GM21367 (cell line): ENCODE measurements around the gene SLC16A8.

ENCODE experiments used
- ATAC-seq: cut with Tn5 transposase; IDR thresholded peaks from one replicate; pipeline ENCODE4 v1.9.1; 2021; ENCODE audit not compliant: unreplicated experiment

SLC16A8 gene

DNA sequence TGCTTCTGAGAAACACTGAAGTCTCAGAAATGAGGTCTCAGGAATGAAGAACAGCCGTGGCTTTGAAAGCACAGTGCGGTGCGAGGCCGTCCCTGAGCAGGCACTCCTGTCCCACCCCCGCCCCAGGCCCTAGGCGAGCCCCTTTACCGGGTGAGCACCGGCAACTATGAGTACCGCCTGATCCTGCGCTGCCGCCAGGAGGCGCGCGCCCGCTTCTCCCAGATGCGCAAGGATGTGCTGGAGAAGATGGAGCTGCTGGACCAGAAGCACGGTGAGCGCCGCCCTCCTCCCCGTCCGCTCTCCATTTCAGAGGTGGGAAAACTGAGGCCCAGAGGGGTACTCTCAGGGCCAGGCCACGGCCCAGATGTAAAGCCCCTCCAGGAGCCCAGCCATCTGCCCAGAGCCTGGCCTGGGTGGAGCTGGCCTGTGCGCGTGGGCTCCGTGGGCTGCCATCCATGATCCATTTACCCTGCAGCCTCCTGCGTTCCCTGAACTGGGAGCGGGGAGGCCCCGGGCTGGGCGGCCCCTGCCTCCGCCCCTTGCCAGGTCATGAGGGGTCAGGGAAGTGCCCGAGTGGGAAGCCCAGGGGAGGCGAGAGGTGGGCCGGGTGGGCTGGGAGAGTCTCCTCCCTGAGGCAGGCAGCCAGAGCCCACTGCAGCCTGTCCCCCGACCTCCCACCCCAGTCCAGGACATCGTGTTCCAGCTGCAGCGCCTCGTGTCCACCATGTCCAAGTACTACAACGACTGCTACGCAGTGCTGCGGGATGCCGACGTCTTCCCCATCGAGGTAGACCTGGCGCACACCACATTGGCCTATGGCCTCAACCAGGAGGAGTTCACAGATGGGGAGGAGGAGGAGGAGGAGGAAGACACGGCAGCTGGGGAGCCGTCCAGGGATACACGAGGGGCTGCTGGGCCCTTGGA lies 9.5 kb downstream of the SLC16A8 start:
- no peak for ATAC-seq

DNA sequence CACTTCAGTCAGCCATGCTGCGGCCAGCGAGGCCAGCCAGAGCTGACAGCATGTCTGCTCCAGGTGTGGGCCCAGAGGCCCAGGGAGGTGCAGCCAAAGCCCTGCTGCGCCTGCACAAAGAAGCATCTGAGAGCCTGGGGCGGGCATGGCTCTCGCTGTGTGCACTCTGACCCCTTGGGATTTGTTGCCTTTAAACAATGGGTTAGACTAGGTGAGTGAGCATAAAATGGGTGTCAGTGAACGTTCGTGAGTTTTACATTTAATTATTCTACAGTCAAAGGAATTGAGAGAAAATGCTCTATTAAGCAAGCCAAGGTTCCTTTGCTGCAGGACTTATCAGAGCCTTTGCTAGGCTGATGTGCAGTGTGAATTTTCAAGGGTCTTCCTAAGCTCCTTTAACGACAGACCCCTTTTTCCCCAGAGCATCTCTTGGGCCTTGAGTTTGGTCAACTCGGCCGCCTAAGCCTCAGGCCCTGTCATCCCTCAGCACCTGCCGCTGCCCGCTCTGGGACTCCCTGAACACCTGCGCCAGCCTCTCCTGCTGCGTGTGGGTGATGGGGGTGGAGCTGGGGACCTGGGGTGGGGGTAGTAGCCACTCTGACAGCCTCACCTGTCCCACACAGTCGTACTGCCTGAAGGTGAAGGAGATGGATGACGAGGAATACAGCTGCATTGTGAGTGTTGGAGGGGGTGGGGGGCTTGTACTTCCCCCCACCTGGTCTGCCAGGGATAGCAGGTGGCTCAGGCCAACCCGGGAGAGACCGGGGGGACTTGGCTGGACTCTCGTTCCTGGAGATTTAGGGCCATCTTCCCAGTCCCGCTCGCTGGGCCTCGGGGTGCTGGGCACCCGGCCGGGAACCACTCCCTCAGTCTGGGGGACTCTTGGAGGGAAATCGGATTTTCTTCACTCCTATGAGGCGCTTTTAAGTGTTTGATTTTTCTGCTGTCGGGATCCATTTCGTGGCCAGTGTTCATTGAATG lies 10.5 kb downstream of the SLC16A8 start:
- no peak for ATAC-seq

DNA sequence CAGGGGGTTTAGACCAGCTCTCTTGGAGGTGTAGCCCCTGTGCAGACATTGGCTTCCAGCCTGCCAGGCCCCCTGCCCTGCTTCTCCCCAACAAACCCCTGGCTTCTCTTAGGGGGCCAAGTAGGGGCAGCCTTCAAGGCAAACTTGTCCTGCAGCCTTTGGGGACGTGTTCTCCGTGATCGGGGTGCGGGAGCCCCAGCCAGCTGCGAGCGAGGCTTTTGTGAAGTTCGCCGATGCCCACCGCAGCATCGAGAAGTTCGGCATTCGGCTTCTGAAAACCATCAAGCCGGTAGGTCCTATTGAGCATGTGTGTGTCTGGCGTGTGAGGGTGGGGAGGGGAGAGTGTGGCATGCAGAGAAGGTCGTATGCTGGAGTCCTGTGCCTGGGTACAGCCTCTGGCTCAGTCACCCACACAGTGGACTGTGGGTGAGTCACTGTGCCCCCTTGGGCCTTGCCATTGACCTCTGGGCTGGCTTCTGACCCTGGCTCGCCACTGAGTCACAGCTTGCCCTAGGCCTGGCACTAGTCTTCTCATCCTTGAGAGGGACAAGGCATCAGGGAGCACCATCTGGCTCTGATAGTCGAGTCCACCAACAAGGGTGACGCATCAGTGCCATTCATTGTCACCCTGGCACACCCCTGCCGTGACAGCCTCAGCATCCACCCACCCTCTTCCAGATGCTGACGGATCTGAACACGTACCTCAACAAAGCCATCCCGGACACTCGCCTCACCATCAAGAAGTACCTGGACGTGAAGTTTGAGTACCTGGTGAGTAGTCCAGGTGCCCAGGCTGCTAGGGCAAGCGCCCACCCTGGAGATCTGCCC lies 11.4 kb downstream of the SLC16A8 start:
- no peak for ATAC-seq

DNA sequence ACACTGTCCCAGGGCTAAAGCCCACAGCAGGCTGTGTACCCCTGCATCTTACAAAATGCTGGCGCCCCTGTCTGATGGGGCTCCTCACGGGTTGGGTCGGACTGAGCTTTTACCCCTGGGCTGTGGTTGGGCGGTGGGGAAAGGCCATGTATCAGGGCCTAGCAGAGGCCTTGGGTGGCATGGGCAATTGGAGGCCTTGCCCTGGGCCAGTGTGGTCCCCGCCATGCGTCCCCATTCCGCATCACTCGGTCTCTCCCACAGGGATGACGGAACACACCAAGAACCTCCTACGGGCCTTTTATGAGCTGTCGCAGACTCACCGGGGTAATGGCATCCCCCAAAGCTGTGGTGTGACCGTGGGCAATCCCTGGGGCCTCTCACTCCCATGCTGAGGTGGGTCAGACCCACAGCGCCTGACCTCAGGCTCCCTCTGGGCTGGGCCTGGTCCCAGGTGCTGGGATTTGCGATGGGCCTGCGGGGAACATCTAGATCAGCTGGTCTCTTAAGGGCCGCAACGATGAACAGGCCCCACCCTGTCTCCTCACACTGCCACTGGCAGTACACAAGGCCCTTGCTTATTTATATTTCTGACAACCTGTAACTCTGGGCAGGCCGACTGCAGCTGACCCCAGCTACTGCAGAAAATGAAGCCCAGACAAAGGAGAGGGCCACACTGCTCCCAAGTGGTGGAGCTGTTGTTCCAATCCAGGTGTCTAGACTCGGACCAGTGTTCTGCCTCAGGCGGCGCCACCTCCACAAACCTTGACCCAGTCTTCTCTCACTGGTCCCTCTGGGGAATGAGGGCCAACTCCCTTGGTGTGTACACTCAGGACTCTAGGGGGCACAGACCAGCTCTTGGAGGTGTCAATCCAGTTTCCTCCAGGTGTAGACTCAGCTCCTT lies 12.3 kb downstream of the SLC16A8 start:
- no peak for ATAC-seq

DNA sequence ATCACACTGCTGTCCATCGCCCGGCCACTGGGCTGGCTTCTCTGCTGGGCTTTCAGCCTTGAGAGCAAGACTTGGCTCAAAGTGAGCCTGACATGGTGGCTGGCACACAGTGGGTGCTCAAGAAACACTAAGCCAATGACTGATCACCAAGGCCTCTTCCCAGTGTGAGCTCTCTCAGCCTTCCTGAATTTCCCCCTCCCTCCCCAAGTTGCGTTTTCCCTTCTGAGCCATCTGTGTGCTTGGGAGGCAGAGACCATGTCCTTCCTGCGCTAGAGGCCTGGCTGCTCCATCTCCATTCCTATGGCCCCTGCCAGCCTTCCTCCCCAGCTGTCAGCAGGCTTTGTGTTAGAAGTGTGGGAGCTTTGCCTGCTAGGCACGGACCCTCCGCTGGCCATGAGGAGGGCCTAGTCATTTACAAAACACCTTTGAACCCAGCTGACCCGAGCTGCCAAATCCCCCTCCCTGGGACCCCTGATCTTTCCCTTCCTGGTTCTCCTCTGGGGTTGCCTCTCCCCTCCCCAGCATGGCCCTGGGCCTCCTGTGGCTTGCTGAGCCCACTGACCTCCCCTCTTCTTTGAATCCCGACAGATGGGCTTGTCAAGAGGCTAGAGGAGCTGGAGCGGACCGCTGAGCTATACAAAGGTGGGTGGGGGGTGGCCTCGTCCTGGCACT lies 13.6 kb downstream of the SLC16A8 start:
- ATAC-seq = no peak

DNA sequence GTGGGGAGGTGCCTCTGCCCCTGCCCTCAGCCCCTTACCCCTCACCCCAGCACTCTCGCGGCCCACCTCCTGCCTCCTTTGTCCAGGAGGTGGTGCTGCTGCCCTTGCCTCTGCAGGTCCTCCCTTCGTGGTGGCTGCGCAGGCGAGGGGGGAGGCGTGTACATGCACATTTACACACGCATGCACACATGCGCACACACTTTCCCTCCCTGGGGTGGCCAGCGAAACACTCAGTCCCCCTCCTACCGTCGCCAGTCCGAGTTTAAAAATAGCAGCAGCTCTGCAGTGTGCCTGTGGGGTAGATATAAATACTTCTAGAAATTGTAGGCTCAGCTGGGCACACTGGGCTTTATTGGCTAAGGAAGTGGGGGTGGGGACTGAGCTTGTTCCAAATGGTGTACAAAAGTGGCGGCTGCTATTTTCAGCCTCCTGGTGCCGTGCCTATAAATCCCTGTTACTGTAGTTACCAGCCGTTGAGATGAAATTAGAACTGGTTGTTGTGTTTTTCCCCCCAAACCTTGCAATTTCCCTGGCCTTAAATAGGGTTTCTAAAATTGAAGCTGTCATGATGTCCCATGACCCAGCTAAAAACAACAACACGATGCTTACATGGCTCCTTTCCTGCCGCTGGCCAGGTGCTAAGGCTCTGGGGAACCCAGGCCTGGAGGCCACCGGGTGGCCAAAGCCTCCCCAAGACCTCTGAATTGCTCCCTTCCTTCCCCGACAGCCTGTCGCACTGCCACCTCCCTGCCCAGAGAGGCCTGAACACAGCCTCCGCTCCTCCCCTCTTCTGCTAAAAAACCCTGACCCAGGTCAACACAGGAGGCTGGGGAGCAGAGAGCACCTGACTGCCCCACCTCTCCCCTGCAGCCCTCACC lies 14.4 kb downstream of the SLC16A8 start:
- no peak for ATAC-seq

DNA sequence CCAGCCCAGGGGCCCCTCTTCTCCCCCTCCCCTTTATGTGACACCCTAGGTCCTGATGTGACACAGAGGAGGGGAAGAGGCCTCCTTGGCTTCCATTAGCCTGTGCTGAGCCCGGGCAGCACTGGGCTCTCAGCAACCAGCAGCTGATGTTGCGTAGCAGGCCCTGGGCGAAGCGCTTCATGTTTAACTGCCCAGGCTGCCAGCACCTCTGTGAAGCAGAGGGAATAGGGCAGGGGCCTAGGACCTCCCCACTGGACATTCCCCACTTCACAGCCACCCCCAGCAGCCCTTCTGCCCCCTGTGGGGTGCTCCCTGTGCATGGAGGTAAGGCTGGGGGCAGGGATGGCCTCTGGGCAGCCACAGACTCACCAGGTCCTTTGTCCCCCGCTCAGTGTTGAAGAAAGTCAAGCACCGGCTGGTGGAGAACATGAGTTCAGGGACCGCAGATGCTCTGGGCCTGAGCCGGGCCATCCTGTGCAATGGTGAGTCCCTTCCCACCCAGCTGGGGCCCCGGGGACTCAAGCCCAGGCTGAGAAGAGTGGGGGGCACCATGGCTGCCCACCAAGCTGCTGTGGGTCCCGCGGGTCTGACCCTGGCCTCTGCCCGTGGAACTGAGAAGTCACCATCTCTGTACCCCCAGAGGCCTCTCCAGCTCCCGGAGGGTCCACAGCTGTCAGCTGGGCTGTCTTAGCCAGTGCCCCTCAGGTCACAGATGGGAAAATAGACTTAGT lies 15.2 kb downstream of the SLC16A8 start:
- ATAC-seq = no peak

DNA sequence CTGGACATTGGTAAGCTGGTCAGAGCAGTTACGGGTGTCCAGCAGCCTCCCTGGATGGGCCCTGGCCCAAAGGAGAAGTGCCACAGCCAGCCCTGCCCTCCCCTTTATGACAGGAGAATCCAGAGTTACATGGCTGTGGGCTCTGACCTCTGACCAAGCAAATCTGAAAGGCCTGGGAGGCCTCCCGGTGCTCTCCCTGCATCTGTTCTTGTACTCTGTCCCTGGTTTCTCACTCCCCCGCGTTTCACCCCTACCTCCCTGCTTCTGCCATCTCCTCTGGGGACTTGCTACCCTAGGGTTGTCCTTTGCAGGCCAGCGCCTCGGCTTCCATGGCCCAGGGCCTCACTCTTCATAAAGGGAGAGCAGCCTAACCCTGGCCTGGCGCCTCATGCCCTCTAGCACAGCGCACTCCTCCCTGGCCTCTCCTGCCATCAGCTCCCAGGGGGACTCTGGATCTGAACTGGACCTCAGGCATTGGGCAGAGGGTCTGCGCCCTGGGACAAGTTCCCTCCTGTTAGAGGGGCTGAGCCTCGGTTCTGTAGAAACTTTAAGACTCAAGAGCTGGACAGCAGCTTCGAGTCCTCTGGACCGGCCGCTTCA lies 16.1 kb downstream of the SLC16A8 start:
- ATAC-seq = no peak

DNA sequence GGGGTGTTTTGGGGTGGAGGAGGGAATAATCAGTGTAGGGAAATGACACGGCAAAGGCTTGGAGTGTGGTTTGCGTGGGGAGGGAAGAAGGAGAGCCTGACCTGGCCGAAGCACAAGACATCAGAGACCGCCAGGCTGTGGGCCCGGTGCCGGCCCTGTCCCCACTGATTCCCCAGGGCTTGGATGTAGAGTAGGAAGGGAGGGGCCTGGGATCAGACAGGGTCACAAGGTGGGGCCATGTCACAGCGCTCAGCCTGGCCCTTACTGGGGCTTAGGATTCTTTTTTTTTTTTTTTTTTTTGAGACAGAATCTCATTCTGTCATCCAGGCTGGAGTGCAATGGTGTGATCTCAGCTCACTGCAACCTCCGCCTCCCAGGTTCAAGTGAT lies 17.0 kb downstream of the SLC16A8 start:
- ATAC-seq = no peak

DNA sequence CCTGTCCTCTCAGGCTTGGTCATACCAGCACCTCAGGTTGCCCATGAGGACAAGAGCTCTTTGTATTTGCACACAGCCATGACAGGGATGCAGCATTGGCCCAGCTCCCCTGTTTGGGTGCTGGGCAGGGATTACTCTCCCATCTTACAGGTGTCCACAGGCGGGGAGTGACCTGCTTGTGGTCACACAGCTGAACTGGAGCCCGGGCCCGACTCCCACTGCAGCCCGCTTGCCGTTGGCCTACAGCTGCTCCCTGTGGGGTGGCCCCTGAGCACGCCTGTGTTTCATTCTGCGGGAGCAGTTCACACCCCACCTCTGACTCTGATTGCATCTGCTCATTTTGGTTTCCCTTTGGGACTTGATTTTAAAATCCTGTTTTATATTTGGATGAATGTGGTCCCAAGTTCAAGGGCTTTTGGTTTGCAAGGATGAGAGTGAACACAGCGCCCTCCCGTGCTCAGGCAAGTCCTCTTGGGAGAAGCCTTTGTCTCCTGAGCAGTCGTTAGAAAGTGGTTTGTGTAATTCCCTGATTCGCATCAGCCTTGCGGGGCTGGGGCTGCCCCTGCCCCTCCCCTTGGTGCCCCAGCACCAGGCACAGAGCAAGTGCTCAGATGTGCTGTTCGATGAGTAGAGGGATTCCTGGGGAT lies 17.5 kb downstream of the SLC16A8 start:
- no peak for ATAC-seq

DNA sequence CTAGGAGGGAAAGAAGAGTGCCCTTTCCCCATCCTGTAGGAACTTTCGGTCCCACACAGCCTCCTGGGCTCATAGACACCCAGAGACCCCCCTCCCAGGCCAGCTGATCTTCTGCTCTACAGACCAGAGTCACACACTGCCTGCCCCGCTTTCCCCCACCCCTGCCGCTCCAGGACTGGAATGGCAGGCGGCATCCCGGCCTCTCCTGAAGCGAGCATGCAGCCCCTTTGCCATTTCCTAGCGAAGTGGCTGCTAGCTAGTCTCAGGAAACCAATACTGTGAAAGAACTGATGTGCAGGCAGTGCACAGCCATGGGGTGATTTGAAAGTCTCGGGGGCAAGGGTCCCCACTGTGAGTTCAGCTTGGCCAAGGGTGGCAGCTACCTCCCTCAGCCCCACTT lies 18.4 kb downstream of the SLC16A8 start:
- no peak for ATAC-seq

DNA sequence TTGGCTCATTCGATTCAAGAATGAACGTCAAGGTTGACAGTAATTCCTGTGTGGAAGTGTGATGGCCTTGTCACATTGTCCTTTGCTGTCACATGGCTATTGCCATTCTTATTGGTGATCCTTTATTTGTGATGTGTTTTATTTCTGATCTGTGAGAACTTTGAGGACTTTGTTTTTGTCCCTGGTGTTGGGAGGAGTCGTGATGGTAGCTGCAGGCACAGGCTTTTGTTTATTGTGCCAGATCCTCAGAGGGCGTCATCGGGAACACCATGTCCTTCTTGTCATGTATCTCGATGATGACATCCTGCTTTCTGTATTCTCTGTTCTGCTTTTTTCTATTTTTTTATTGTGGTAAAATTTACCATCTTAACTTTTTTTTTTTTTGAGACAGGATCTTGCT lies 21.2 kb downstream of the SLC16A8 start:
- ATAC-seq = no peak

DNA sequence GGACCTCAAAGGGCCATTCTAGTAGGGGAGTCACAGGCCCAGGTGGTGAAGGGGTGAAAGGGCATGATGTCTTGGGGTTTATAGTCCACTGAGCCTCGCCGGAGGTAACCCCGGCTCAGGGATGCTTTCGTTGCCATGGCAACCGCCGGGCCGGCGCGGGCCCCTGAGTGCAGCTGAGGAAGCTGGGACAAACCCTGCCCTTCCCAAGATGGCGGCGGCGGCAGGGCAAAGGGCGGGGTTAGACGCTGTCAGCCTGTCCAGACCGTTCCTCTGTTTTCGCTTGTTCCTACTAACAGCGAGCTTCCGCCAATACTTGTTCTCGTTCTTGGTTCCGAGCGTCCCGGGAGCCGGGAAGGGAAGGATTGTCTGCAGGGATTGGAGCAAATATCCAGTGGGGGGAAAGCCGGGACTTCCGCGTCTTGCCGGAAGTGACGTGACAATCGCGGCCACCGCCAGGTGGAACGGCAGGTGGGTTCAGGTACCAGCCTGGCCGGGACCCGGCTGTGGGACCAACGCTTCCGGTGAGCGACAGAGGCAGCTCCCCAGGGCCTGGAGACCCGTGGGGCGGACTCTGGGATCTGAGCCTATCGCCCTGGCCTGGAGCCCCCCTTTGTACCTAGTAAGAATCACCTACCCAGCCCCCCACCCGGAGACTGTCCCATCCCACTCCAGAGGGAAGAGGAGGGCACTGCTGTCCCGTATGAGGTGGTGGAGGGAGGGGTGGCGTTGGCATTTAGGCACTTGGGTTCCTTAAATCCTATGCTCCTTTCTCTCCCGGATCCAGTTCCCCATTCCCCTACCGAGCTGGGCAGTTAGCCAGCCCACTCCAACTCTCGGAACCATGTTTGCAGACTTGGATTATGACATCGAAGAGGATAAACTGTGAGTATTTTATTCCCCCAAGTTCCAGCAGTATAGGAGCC lies 26.8 kb downstream of the SLC16A8 start, which contains the start of gene PICK1:
Gene PICK1 (plus strand): TSS at position 436 of the 923 bp plus-strand sequence. CDS start 406 bp downstream, at position 842.
- no peak for ATAC-seq

DNA sequence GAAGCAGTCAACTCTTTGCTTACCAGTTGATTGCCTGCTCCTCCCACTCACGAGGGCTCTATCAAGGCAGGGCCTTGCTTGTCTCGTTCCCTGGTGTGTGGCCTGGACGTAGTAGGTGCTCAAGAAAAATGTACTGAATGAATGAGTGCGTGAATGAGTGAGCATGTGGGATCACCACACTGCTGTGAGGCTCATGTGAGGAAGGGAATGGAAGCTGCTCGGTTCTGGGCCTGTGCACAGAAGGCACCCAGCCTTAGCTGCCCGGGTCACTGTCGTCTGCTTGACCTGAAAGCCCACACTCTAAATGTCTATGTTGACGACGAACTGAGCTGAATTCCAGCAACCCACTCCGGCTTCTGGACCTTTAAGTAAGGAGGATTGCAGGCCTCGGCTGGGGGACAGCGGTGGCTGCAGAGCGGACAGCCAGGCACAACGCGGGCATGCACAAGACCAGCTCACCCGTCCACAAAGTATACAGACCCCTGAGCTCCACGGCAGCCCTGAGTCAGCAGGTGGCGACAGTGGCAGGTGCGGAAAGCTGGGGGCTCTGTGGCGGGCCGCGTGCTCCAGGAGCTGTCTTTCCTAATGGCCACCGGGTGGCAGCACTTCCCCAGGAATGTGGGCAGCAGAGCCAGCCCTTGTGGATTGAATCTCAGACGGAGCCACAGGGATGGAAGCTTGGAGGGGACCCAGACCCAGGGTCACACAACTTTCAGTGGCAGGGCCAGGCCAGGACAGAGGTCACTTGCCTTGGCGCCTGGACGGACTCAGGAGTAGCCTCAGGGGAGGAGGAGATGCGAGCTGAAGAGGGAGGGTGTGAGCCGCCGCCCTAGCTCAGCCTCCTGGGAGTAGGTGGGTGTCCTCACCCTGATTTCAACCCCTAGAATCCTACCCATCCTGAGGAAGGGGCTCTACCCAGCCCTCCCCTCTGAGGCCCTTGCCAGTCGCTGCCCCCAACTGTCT lies 31.8 kb downstream of the SLC16A8 start:
- no peak for ATAC-seq
